GM10266 (cell line): ENCODE data around the gene CYBA.

ENCODE experiments used
- DNase-seq: peaks from one replicate; pipeline ENCODE4 v3.0.0; 2012; ENCODE audit errors: extremely low spot score
- TF ChIP-seq, protein P1 (sequence below): IDR thresholded peaks from 2 replicates; pipeline ENCODE4 v1.5.1; 2012; ENCODE audit warnings: mild to moderate bottlenecking, low read depth; ENCODE audit not compliant: control insufficient read depth, insufficient read depth; ENCODE audit errors: missing control alignments

Gene CYBA

DNA sequence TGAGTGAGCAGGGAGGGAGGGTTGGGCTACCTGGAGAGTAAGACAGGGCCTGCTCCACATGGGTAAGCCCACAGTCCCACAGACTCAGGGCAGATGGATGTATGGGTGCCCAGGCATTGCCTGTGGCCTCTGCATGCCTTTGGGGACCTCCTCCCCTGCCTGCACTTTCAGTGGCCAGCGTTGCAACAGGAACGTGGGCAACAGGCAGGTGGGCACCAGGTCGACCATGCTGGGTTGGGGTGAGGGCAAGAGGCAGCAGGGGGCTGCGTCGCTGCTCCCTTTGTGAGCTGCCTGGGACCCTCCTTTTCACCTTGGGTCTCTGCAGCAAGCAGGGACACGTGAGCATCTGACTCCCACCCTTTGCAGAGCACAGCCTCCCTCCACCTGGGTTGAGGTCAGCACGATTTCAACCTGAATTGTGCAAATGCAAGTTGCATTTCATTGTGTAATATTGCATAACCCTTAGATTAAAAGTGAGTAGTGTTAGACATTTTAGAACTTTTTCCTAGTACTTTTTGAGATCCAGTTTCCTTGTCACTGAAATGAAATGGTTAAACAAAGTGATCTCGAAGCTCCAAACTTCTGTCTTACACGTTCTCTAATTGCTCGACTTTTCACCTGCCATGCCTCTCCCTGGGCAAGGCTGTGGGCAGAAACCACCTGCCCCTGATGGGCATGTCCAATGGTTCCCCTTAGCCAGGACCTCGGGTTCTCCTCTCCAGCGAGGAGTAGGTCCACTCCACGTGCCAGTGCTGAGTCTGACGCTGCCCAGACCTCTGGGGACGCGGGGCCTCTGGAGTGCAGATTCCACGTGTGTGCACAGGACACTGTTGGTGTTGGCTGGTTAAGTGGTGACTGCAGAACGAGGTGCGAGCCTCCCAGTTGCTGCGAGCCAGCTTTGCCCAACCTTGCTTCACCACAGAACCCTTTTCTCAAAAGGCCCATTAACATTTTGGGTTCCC, 45.4 kb downstream of the CYBA start:
- TF ChIP-seq, protein P1, sequence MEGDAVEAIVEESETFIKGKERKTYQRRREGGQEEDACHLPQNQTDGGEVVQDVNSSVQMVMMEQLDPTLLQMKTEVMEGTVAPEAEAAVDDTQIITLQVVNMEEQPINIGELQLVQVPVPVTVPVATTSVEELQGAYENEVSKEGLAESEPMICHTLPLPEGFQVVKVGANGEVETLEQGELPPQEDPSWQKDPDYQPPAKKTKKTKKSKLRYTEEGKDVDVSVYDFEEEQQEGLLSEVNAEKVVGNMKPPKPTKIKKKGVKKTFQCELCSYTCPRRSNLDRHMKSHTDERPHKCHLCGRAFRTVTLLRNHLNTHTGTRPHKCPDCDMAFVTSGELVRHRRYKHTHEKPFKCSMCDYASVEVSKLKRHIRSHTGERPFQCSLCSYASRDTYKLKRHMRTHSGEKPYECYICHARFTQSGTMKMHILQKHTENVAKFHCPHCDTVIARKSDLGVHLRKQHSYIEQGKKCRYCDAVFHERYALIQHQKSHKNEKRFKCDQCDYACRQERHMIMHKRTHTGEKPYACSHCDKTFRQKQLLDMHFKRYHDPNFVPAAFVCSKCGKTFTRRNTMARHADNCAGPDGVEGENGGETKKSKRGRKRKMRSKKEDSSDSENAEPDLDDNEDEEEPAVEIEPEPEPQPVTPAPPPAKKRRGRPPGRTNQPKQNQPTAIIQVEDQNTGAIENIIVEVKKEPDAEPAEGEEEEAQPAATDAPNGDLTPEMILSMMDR: no peak
- DNase-seq: no peak

- TF ChIP-seq, protein P1: no peak
- DNase-seq: no peak
Measured at GRCh38 chr16:88602091-88602490, 48.8 kb downstream of the CYBA start.

DNA sequence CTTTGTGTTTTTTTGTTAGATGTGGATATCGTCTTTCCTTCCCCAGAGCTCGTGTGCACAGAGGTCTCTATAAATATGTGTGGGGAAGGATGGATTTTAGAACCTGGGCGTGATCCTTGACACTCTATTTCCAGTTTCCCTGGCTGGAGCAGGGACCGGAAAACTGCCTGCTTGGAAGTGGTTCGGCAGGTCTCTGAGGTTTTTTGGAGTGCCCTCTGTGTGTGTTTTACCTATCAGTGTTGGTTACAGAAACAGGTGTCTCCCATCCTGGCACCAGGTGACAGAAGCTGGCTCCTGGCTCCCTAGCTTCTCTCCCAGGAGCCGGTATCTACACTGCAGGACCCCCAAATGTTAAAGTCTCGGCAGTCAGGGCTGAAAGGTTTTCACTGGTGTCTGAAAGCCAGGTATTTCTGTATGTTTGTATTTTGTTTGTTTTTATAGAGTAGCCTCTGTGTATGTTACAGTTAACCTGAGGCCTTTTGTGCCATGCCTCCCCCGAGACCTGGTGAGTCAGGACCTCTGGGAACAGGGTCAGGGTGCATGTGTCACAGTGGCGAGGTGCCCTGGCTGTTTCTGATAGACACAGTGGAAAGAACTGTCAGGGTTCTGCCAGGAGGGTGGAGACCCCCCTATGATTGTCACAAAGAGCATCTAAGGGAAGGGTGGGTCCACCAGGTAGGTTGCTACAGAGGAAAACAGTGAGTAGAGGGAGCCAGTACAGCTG, 49.4 kb downstream of the CYBA start:
- no peak for DNase-seq
- TF ChIP-seq, protein P1: no peak

GRCh38 chr16:88600539-88600896, 50.3 kb downstream of the CYBA start:
- DNase-seq: no peak
- TF ChIP-seq, protein P1: no peak

DNA sequence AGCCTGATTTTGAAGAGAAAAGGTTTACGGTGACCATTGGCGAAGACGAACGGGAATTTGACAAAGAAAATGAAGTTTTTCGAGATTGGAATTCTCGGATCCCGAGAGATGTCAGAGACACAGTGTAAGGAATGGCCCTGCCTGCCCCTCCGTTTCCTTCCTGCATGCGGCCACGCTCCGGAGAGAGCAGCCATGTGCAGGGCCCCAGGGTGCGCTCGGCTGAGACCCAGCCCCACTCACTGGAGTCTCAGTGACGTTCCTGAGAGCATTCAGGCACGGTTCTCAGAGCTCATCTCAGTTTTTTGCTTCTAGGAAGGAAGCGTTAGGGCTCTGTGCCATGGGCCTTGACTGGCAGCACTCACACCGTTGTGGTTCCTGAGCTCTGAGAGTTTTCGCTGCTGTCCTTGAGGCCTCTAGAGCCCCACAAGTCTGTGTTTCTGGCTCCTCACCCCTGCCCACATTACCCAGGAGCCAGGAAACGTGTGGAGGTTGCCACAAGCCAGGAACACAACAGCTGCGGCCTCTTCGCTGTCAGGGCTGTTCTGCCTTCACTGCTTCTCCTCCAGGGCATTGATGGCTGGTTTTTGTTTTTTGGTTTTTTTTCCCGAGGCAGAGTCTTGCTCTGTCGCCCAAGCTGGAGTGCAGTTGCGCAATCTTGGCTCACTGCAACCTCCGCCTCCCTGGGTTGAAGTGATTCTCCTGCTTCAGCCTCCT, 50.9 kb downstream of the CYBA start:
- TF ChIP-seq, protein P1: no peak
- DNase-seq: no peak

- DNase-seq: no peak
- TF ChIP-seq, protein P1: no peak
Measured at GRCh38 chr16:88599092-88599733, 51.6 kb downstream of the CYBA start.
